ENCODE measurements around the gene SCN5A. TPM values are rescaled to one million over a fixed set of nuclear protein-coding genes. Genes with fewer than 3 reads are reported as not detected.

The SCN5A gene
- total and polyA plus RNA-seq, 2 experiments from 2014 or later: 10.2 to 10.6 TPM

DNA sequence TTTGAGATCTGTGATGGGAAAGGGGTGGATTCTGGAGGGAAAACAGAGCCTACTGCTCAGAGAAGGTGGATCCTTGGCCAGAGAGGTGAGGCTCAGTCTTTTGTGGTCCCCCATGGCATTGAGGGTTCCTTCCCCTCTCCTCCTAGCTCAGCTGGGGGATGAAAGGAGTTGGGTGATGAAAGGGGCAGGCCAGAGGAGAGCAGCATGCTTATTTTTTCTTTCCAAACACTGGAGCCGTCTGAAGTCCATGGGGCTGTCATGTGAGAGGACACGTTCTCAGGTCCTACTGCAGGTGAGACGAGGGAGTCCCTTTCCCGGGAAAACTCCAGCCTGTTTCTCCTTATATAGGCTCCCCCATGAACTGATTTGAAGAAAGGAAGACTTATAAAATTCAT is 71.4 kb downstream of the SCN5A start:
- H4K20me1 ChIP-seq (replicated peaks; ENCODE audit: insufficient read depth): no peaks in the 10 kb centered on the region
- no peak for ATAC-seq
- no peaks in the 10 kb centered on the region for H3K27me3 ChIP-seq (ENCODE audit: insufficient read depth)

More for the DNA sequence above, 71.4 kb downstream of the SCN5A start:
- no peak overlapping the region for H3K4me3 Mint-ChIP-seq
- Histone ChIP-seq H2AFZ (no peak overlapping the region), H3K4me1 (ENCODE audit: insufficient read depth) (no peaks in the 10 kb centered on the region), H3K79me2 (replicated peaks; ENCODE audit: insufficient read depth) (no peaks in the 10 kb centered on the region), H3K9me2 (ENCODE audit: insufficient read depth) (no peaks in the 10 kb centered on the region), H3K36me3 (ENCODE audit: insufficient read depth) (no peaks in the 10 kb centered on the region), H3K27ac (ENCODE audit: low read depth) (no peak overlapping the region), H3K4me3 (no peak overlapping the region), H3F3A (replicated peaks; ENCODE audit: low read depth) (no peaks in the 10 kb centered on the region), H3K4me2 (no peak overlapping the region)
- peaks cover 8% of the 10 kb centered on the region for H3K27me3 Mint-ChIP-seq (ENCODE audit: insufficient read depth, low read depth, poor library complexity)
- no peak for DNase-seq (ENCODE audit: low spot score)
- H3K4me1 Mint-ChIP-seq: peaks cover 13% of the 10 kb centered on the region; the same call in 2 of the 3 replicates
- H3K27ac Mint-ChIP-seq: no peak overlapping the region
- peaks cover 4% of the 10 kb centered on the region; the same call in 1 of the 3 replicates for H3K36me3 Mint-ChIP-seq (ENCODE audit: low read depth)
- TF ChIP-seq EZH2phosphoT487 (IDR thresholded peaks at IDR 0.05; ENCODE audit: unreplicated experiment) (no peak), POLR2AphosphoS5 (IDR thresholded peaks at IDR 0.05; ENCODE audit: low read depth) (no peak), STAT1 (IDR thresholded peaks at IDR 0.05; ENCODE audit: unreplicated experiment) (no peak), JUNB (IDR thresholded peaks at IDR 0.05; ENCODE audit: unreplicated experiment) (no peak), NANOG (IDR thresholded peaks at IDR 0.05; ENCODE audit: borderline replicate concordance) (no peak), ZNF114 (CRISPR knock-in tag; IDR thresholded peaks at IDR 0.05) (no peak), EZH2 (IDR thresholded peaks at IDR 0.05; ENCODE audit: low read depth, unreplicated experiment) (no peak), CREB1 (CRISPR knock-in tag; IDR thresholded peaks at IDR 0.05; ENCODE audit: low read depth) (no peak), ZNF331 (CRISPR knock-in tag; IDR thresholded peaks at IDR 0.05; ENCODE audit: low read depth) (no peak)
- TF ChIP-seq, protein P1, sequence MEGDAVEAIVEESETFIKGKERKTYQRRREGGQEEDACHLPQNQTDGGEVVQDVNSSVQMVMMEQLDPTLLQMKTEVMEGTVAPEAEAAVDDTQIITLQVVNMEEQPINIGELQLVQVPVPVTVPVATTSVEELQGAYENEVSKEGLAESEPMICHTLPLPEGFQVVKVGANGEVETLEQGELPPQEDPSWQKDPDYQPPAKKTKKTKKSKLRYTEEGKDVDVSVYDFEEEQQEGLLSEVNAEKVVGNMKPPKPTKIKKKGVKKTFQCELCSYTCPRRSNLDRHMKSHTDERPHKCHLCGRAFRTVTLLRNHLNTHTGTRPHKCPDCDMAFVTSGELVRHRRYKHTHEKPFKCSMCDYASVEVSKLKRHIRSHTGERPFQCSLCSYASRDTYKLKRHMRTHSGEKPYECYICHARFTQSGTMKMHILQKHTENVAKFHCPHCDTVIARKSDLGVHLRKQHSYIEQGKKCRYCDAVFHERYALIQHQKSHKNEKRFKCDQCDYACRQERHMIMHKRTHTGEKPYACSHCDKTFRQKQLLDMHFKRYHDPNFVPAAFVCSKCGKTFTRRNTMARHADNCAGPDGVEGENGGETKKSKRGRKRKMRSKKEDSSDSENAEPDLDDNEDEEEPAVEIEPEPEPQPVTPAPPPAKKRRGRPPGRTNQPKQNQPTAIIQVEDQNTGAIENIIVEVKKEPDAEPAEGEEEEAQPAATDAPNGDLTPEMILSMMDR (conservative IDR thresholded peaks at IDR 0.05; ENCODE audit: low read depth in 2 of 2): no peak
- TF ChIP-seq, protein P2, sequence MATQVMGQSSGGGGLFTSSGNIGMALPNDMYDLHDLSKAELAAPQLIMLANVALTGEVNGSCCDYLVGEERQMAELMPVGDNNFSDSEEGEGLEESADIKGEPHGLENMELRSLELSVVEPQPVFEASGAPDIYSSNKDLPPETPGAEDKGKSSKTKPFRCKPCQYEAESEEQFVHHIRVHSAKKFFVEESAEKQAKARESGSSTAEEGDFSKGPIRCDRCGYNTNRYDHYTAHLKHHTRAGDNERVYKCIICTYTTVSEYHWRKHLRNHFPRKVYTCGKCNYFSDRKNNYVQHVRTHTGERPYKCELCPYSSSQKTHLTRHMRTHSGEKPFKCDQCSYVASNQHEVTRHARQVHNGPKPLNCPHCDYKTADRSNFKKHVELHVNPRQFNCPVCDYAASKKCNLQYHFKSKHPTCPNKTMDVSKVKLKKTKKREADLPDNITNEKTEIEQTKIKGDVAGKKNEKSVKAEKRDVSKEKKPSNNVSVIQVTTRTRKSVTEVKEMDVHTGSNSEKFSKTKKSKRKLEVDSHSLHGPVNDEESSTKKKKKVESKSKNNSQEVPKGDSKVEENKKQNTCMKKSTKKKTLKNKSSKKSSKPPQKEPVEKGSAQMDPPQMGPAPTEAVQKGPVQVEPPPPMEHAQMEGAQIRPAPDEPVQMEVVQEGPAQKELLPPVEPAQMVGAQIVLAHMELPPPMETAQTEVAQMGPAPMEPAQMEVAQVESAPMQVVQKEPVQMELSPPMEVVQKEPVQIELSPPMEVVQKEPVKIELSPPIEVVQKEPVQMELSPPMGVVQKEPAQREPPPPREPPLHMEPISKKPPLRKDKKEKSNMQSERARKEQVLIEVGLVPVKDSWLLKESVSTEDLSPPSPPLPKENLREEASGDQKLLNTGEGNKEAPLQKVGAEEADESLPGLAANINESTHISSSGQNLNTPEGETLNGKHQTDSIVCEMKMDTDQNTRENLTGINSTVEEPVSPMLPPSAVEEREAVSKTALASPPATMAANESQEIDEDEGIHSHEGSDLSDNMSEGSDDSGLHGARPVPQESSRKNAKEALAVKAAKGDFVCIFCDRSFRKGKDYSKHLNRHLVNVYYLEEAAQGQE (IDR thresholded peaks at IDR 0.05; ENCODE audit: unreplicated experiment): no peak
- TF ChIP-seq, protein P3, sequence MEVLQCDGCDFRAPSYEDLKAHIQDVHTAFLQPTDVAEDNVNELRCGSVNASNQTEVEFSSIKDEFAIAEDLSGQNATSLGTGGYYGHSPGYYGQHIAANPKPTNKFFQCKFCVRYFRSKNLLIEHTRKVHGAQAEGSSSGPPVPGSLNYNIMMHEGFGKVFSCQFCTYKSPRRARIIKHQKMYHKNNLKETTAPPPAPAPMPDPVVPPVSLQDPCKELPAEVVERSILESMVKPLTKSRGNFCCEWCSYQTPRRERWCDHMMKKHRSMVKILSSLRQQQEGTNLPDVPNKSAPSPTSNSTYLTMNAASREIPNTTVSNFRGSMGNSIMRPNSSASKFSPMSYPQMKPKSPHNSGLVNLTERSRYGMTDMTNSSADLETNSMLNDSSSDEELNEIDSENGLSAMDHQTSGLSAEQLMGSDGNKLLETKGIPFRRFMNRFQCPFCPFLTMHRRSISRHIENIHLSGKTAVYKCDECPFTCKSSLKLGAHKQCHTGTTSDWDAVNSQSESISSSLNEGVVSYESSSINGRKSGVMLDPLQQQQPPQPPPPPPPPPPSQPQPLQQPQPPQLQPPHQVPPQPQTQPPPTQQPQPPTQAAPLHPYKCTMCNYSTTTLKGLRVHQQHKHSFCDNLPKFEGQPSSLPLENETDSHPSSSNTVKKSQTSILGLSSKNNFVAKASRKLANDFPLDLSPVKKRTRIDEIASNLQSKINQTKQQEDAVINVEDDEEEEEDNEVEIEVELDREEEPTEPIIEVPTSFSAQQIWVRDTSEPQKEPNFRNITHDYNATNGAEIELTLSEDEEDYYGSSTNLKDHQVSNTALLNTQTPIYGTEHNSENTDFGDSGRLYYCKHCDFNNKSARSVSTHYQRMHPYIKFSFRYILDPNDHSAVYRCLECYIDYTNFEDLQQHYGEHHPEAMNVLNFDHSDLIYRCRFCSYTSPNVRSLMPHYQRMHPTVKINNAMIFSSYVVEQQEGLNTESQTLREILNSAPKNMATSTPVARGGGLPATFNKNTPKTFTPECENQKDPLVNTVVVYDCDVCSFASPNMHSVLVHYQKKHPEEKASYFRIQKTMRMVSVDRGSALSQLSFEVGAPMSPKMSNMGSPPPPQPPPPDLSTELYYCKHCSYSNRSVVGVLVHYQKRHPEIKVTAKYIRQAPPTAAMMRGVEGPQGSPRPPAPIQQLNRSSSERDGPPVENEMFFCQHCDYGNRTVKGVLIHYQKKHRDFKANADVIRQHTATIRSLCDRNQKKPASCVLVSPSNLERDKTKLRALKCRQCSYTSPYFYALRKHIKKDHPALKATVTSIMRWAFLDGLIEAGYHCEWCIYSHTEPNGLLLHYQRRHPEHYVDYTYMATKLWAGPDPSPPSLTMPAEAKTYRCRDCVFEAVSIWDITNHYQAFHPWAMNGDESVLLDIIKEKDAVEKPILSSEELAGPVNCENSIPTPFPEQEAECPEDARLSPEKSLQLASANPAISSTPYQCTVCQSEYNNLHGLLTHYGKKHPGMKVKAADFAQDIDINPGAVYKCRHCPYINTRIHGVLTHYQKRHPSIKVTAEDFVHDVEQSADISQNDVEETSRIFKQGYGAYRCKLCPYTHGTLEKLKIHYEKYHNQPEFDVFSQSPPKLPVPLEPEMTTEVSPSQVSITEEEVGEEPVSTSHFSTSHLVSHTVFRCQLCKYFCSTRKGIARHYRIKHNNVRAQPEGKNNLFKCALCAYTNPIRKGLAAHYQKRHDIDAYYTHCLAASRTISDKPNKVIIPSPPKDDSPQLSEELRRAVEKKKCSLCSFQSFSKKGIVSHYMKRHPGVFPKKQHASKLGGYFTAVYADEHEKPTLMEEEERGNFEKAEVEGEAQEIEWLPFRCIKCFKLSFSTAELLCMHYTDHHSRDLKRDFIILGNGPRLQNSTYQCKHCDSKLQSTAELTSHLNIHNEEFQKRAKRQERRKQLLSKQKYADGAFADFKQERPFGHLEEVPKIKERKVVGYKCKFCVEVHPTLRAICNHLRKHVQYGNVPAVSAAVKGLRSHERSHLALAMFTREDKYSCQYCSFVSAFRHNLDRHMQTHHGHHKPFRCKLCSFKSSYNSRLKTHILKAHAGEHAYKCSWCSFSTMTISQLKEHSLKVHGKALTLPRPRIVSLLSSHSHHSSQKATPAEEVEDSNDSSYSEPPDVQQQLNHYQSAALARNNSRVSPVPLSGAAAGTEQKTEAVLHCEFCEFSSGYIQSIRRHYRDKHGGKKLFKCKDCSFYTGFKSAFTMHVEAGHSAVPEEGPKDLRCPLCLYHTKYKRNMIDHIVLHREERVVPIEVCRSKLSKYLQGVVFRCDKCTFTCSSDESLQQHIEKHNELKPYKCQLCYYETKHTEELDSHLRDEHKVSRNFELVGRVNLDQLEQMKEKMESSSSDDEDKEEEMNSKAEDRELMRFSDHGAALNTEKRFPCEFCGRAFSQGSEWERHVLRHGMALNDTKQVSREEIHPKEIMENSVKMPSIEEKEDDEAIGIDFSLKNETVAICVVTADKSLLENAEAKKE (CRISPR knock-in tag; IDR thresholded peaks at IDR 0.05): no peak
- TF ChIP-seq, protein P4, sequence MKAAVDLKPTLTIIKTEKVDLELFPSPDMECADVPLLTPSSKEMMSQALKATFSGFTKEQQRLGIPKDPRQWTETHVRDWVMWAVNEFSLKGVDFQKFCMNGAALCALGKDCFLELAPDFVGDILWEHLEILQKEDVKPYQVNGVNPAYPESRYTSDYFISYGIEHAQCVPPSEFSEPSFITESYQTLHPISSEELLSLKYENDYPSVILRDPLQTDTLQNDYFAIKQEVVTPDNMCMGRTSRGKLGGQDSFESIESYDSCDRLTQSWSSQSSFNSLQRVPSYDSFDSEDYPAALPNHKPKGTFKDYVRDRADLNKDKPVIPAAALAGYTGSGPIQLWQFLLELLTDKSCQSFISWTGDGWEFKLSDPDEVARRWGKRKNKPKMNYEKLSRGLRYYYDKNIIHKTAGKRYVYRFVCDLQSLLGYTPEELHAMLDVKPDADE (IDR thresholded peaks at IDR 0.05): no peak
- no peaks in the 10 kb centered on the region for H3K9me3 Mint-ChIP-seq
